Left ventricle myocardium inferior (tissue), 1 donor: ENCODE data around the gene EOGT. TPM values are rescaled to one million over a fixed set of nuclear protein-coding genes. Genes with fewer than 3 reads are reported as not detected.

Experiments
- DNase-seq: peaks from one replicate; pipeline ENCODE4 v3.0.0-alpha.2; 2020
- H3K27ac ChIP-seq: fragments of 200-600 bp; replicated peaks from 2 replicates; pipeline ENCODE4 v1.8.0; 2021
- H3K27me3 ChIP-seq: fragments of 200-600 bp; 2 replicates; pipeline ENCODE4 v1.8.0; 2021; ENCODE audit warnings: low read depth
- H3K36me3 ChIP-seq: fragments of 200-600 bp; 2 replicates; pipeline ENCODE4 v1.8.0; 2021
- H3K4me1 ChIP-seq: fragments of 200-600 bp; 2 replicates; pipeline ENCODE4 v1.8.0; 2021
- H3K4me3 ChIP-seq: fragments of 200-600 bp; 2 replicates; pipeline ENCODE4 v1.8.0; 2021; ENCODE audit warnings: mild to moderate bottlenecking, moderate library complexity
- H3K9me3 ChIP-seq: fragments of 200-600 bp; replicated peaks from 2 replicates; pipeline ENCODE4 v1.8.0; 2021
- CTCF ChIP-seq: fragments of 200-600 bp; IDR thresholded peaks from 2 replicates; pipeline ENCODE4 v1.8.0; 2021; ENCODE audit warnings: antibody characterized with exemption, mild to moderate bottlenecking, borderline replicate concordance
- intact Hi-C: fragments of 100-400 bp; cut with micrococcal nuclease; formaldehyde crosslinking; loops from one replicate; pipeline ENCODE4 v1.11.0; 2022
- total RNA-seq: library from RNA; stranded (reverse); fragmentation: NEBNext Ultra II Directional; extraction: Animal tissue kit (Norgen Biotek cat#: 25700); gene quantifications from one replicate; pipeline ENCODE4 v1.2.1, GENCODE V29; 2021
- donor health status: DM: no; HTN: yes; CAD: no; lungs with severe emphysema.

The EOGT gene
- total RNA-seq, 1 donor from 2014 or later, result 28.2 TPM

- no peaks in the 10 kb centered on the region for H3K4me1 ChIP-seq
- H3K27ac ChIP-seq, result no peak overlapping the region
- no peaks in the 10 kb centered on the region for H3K9me3 ChIP-seq
- no peak for TF ChIP-seq CTCF
- no peaks in the 10 kb centered on the region for H3K27me3 ChIP-seq
- DNase-seq, result no peak
- intact Hi-C loops, result no loop called here
- no peak overlapping the region for H3K4me3 ChIP-seq
- H3K36me3 ChIP-seq, result peaks cover 95% of the 10 kb centered on the region
Observed at GRCh38 chr3:68987322-68987721, 26.2 kb downstream of the EOGT start.

GRCh38 chr3:68986496-68987208, 26.8 kb downstream of the EOGT start:
- Histone ChIP-seq H3K9me3 (no peaks in the 10 kb centered on the region), H3K27me3 (no peaks in the 10 kb centered on the region), H3K27ac (no peak overlapping the region), H3K4me3 (no peak overlapping the region), H3K36me3 (peaks cover 97% of the 10 kb centered on the region), H3K4me1 (no peaks in the 10 kb centered on the region)
- intact Hi-C loops, result no loop called here
- no peak for DNase-seq
- no peak for TF ChIP-seq CTCF

DNA sequence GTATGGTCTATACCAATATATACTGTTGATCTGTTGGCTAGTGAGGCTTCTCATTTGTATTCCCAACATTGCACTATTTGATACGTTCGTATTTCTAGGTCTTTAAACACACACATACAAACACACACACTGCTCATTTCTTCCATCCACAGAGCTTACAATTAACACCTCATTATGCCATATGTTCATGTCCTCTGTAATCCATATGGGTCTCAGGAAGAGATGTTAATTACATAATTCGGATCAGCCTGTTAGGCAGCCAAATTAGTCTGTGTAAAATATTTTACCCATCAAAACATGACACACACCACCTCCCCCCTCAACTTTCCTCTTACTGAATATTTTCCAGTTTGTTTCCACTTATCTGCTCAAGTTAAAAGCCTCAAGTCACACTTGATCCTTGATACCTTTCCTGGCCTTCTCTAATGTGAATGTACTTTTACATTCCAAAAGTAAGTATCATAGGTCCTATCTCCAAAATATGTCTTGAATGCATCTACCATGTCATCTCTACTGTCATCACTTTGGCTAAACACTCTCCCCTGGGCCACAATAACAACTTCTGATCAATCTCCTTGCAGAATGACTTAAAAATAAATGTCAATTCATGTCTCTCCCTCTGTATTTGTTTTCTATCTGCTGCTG, 28.2 kb downstream of the EOGT start:
- no peak overlapping the region for H3K27ac ChIP-seq
- no peak for DNase-seq
- no peak for TF ChIP-seq CTCF
- intact Hi-C loops, result no loop called here
- H3K4me1 ChIP-seq, result no peaks in the 10 kb centered on the region
- peaks cover 97% of the 10 kb centered on the region for H3K36me3 ChIP-seq
- no peaks in the 10 kb centered on the region for H3K27me3 ChIP-seq
- H3K9me3 ChIP-seq, result no peaks in the 10 kb centered on the region
- H3K4me3 ChIP-seq, result no peak overlapping the region

DNA sequence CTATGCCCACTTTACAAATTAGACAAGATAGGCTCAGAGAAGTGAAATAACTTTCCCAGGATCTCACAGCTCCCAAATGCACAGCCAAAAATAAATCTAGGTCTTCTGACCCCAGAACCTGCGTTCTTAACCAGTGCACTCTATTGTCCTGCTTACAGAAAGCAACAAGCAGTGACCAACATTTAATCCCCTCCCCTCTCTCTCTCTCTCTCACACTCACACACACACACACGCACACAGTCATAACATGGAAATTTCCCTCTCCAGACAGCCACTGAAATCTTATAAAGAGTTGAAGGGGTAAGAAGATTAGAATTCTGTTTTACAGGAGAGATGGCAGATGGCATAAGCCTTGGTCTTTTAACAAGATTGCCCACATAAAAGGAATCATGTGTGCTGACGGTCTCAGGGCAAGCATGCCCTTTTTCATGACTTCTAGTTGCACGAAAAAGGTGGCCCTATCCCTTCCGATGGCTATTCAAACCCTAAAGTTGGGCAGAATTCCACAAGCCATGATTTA, 29.4 kb downstream of the EOGT start:
- Histone ChIP-seq H3K9me3 (no peaks in the 10 kb centered on the region), H3K27me3 (no peaks in the 10 kb centered on the region), H3K4me1 (no peaks in the 10 kb centered on the region), H3K27ac (no peak overlapping the region), H3K36me3 (peaks cover 100% of the 10 kb centered on the region), H3K4me3 (no peak overlapping the region)
- no peak for TF ChIP-seq CTCF
- intact Hi-C loops, result no loop called here
- DNase-seq, result no peak

DNA sequence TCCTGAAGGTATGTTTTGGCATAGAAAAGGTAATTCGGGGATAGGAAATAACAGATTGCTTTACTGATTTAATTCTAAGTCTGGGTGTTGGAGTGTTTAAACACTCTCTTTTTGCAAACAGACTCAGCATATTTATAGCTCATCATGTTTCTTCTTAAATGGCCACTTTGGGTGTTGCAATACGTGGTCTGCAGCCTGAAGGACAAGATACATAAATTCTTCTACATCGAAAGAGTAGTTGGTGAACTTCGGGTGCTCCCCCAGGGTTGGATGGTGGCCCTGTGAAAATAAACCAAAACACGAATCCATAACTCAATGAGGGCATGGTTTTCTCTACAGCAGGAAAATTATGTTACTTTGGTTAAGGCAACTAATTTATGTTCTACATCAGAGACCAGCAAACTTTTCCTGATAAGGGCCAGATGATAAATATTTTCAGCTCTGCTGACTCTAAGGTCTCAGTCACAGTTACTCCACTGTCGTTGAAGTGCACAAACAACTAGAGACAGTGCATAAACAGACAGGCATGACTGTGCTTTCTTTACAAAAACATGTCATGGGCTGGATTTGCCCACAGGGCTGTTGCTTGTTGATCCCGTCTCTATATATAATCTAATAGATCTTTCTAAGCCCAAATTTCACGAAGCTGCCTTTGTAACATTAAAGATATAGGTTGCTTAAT, 35.9 kb downstream of the EOGT start:
- intact Hi-C loops, result no loop called here
- no peak for TF ChIP-seq CTCF
- H3K27ac ChIP-seq, result no peak overlapping the region
- DNase-seq, result no peak
- no peaks in the 10 kb centered on the region for H3K9me3 ChIP-seq
- no peaks in the 10 kb centered on the region for H3K4me1 ChIP-seq
- H3K27me3 ChIP-seq, result no peaks in the 10 kb centered on the region
- peaks cover 78% of the 10 kb centered on the region for H3K36me3 ChIP-seq
- no peak overlapping the region for H3K4me3 ChIP-seq
